T-helper 22 cell (primary cell): ENCODE results near the gene LYPLA2.

Experiments
- DNase-seq: peaks from one replicate; pipeline ENCODE4 v3.0.0-alpha.2; 2020; ENCODE audit warnings: low read depth

LYPLA2 gene

DNA sequence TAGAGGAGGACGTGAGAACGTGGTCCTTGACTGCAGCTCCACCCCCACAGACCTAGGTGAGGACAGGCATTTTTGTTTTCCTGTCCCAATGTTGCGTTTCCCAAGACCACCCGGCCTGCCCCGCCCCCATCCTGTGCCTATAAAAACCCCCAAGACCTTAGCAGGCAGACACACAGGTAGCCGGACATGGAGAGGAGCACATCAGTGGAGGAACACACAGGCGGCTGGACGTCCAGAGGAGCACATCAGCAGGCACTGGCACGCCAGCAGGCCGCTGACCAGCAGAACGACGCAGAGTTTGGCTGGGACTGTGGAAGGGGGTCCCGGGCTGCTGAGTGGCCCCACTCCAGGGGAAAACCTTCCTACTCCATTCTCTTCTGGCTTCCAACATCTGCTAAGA is 47.0 kb downstream of the LYPLA2 start:
- DNase-seq = no peak

DNA sequence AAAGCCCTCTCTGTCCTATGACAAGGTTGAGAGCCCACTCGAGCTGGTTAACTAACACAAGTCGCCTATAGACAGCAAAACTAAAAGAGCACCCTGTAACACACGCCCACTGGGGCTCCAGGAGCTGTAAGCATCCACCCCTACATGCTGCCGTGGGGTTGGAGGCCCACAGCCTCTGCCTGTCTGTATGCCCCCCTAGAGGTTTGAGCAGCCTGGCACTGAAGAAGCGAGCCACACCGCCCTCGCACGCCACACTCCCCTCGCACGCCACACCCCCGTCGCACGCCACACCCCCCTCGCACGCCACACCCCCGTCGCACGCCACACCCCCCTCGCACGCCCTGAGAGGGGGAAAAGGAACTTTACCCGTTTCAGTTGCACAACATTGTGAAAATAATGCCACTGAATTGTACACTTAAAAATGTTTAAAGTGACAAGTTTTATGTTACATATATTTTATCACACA is 47.5 kb downstream of the LYPLA2 start:
- peak; percentile 60 for DNase-seq

DNA sequence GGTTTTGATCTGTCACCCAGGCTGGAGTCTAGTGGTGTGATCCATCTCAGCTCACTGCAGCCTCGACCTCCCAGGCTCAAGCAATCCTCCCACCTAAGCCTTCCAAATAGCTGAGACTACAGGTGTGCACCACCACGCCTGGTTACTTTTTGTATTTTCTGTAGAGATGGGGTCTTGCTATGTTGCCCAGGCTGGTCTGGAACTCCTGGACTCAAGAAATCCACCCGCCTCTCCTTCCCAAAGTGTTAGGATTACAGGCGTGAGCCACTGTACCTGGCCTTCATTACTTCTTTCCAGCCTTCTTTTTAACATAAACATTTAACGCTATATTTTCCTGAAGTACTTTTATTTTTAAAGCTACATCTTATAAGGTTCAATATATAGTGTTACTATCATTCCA is 52.7 kb downstream of the LYPLA2 start:
- no peak for DNase-seq
